Stomach (tissue), 4 donors: ENCODE measurements around the gene CPNE1.

ENCODE experiments used
- EP300 ChIP-seq: sonication (generic); formaldehyde crosslinking; IDR thresholded peaks from one replicate; pipeline ENCODE4 v1.6.1; 2017; ENCODE audit warnings: antibody characterized with exemption
- POLR2A ChIP-seq, 4 donors: fragments of 450-650 bp; IDR thresholded peaks; one replicate each; pipeline ENCODE4 v1.6.1; 2016; ENCODE audit warnings: antibody characterized with exemption in 4 of 4, control low read depth in 2 of 4, mild to moderate bottlenecking in 1 of 4, moderate library complexity in 1 of 4
- TF ChIP-seq, protein P1 (sequence below), 7 experiments: fragments of 450-650 bp in 4 of 7; fragments of 200-600 bp in 3 of 7; sonication (generic) in 3 of 7; IDR thresholded peaks; one replicate each; pipeline ENCODE4 v1.5.1; 2016 to 2019; ENCODE audit warnings: antibody characterized with exemption in 7 of 7, control low read depth in 2 of 7, mild to moderate bottlenecking in 1 of 7

DNA sequence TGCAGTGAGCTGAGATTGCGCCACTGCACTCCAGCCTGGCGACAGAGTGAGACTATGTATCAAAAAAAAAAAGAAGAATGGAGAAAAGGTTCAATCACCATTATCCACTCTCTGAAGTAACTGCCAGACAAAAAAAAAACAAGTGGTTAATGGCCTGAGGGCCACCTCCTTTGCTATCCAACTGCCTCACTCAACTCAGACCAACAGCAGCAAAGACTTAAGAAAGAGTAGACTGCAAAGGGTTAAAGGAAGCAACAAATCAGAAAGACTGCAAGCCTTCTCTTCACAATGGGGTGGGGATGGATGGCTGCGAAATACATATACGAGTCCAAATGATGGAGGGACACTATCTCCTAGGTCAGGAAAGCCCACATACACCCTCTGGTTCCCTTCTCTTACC, 31.3 kb upstream of the CPNE1 start:
- TF ChIP-seq, protein P1, sequence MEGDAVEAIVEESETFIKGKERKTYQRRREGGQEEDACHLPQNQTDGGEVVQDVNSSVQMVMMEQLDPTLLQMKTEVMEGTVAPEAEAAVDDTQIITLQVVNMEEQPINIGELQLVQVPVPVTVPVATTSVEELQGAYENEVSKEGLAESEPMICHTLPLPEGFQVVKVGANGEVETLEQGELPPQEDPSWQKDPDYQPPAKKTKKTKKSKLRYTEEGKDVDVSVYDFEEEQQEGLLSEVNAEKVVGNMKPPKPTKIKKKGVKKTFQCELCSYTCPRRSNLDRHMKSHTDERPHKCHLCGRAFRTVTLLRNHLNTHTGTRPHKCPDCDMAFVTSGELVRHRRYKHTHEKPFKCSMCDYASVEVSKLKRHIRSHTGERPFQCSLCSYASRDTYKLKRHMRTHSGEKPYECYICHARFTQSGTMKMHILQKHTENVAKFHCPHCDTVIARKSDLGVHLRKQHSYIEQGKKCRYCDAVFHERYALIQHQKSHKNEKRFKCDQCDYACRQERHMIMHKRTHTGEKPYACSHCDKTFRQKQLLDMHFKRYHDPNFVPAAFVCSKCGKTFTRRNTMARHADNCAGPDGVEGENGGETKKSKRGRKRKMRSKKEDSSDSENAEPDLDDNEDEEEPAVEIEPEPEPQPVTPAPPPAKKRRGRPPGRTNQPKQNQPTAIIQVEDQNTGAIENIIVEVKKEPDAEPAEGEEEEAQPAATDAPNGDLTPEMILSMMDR (IDR thresholded peaks at IDR 0.05) = no peak
- no peak for TF ChIP-seq EP300
- TF ChIP-seq POLR2A (IDR thresholded peaks at IDR 0.05) = no peak
